AG04449 (cell line): ENCODE data around the gene CNTNAP2.

Source experiments
- CTCF ChIA-PET: fragments of 350-600 bp; formaldehyde crosslinking; extraction: SDS; loops from one replicate; lab custom pipeline; 2021; ENCODE audit warnings: antibody characterized with exemption; lab: Yijun Ruan, JAX
- POLR2A ChIA-PET: fragments of 400-600, 350-600 bp; formaldehyde crosslinking; extraction: SDS; loops from one replicate; lab custom pipeline; 2020; ENCODE audit warnings: antibody characterized with exemption, inconsistent platforms; lab: Yijun Ruan, JAX
- DNase-seq: peaks from one replicate; pipeline ENCODE4 v3.0.0-alpha.2; 2010; ENCODE audit warnings: low read depth, low spot score
- H3K4me3 ChIP-seq: 2 replicates; pipeline ENCODE4 v1.5.1; 2011; ENCODE audit warnings: low read depth, mild to moderate bottlenecking, control low read depth, low read length
- CTCF ChIP-seq: IDR thresholded peaks from one replicate; pipeline ENCODE4 v1.5.1; 2011; ENCODE audit warnings: mild to moderate bottlenecking, moderate library complexity, low read length, control low read depth, inconsistent platforms; ENCODE audit not compliant: insufficient read depth; ENCODE audit errors: missing control alignments

CNTNAP2 gene

GRCh38 chr7:148335790-148336189 lies 2219.2 kb downstream of the CNTNAP2 start:
- CTCF ChIA-PET, result no interaction called here
- H3K4me3 ChIP-seq, result no peak overlapping the region
- no peak for DNase-seq
- POLR2A ChIA-PET, result no interaction called here
- no peak for TF ChIP-seq CTCF

GRCh38 chr7:148336411-148336810 lies 2219.8 kb downstream of the CNTNAP2 start:
- ChIA-PET CTCF (no interaction called here), POLR2A (no interaction called here)
- H3K4me3 ChIP-seq, result no peak overlapping the region
- no peak for TF ChIP-seq CTCF
- no peak for DNase-seq

- no peak overlapping the region for H3K4me3 ChIP-seq
- POLR2A ChIA-PET, result no interaction called here
- DNase-seq, result no peak
- TF ChIP-seq CTCF, result no peak
- CTCF ChIA-PET, result no interaction called here
Observed at GRCh38 chr7:148337246-148337965, 2220.8 kb downstream of the CNTNAP2 start.

- H3K4me3 ChIP-seq, result no peak overlapping the region
- no peak for TF ChIP-seq CTCF
- ChIA-PET CTCF (no interaction called here), POLR2A (no interaction called here)
- DNase-seq, result no peak
Observed at GRCh38 chr7:148337995-148338747, 2221.6 kb downstream of the CNTNAP2 start.

- no peak overlapping the region for H3K4me3 ChIP-seq
- no peak for TF ChIP-seq CTCF
- ChIA-PET CTCF (no interaction called here), POLR2A (no interaction called here)
- DNase-seq, result no peak
Observed at GRCh38 chr7:148340438-148341280, 2224.1 kb downstream of the CNTNAP2 start.

GRCh38 chr7:148344406-148344805 lies 2227.8 kb downstream of the CNTNAP2 start:
- TF ChIP-seq CTCF, result no peak
- ChIA-PET CTCF (no interaction called here), POLR2A (no interaction called here)
- no peak for DNase-seq
- H3K4me3 ChIP-seq, result no peak overlapping the region
